ENCODE data around the gene MZT1.

MZT1 gene

DNA sequence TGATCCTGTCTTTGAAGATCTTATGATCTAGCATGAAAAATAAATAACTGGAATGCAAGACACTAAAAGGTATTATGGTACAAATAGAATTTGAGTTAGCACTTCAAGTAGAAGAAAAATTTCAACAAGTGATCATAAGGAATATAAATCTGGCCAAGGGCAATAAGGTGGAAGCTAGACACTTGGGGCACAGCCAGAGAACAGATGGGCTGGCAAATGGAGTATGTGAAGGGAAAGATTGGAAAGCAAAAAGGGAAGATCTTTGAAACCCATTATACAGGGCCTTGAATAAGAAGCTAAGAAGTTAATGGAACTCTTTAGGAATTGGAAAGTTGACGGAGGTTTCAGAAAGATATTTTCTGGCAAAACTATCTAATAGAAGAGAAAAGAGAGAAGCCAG is 61.0 kb downstream of the MZT1 start:
- Histone ChIP-seq H3K4me1 (ENCODE audit: control insufficient read depth, insufficient read depth, low read length) (no peaks in the 10 kb centered on the region), H3K9ac (ENCODE audit: low read length) (no peak overlapping the region), H3K36me3 (ENCODE audit: control insufficient read depth, insufficient read depth, low read length) (no peaks in the 10 kb centered on the region), H3K27me3 (ENCODE audit: control insufficient read depth, insufficient read depth, low read length) (no peaks in the 10 kb centered on the region), H3K4me3 (ENCODE audit: low read length) (no peak overlapping the region), H3K27ac (ENCODE audit: low read depth, low read length) (no peak overlapping the region)

- no peak overlapping the region for H3K4me3 ChIP-seq (ENCODE audit: low read length)
- no peaks in the 10 kb centered on the region for H3K27me3 ChIP-seq (ENCODE audit: control insufficient read depth, insufficient read depth, low read length)
- no peaks in the 10 kb centered on the region for H3K36me3 ChIP-seq (ENCODE audit: control insufficient read depth, insufficient read depth, low read length)
- H3K27ac ChIP-seq (ENCODE audit: low read depth, low read length), result no peak overlapping the region
- no peak overlapping the region for H3K9ac ChIP-seq (ENCODE audit: low read length)
- no peaks in the 10 kb centered on the region for H3K4me1 ChIP-seq (ENCODE audit: control insufficient read depth, insufficient read depth, low read length)
These were observed 64.9 kb downstream of the MZT1 start for GRCh38 chr13:72662548-72662947.

All from rectal smooth muscle tissue (tissue), 1 donor.